GM12878 (cell line): ENCODE measurements around the gene MLST8. TPM values are rescaled to one million over a fixed set of nuclear protein-coding genes. Genes with fewer than 3 reads are reported as not detected.

Source experiments
- ATAC-seq: fragments of 200-7000 bp; cut with Tn5 transposase; 3 replicates; pipeline ENCODE4 v1.9.1; 2020; ENCODE audit warnings: mild to moderate bottlenecking, moderate library complexity
- BruUV-seq: library from RNA; stranded (reverse); fragments of 400-500 nt; replicated peaks from 2 replicates; lab custom pipeline; 2021; lab: Mats Ljungman, UMichigan
- CTCF ChIA-PET: fragments of 300-600 bp; sonication (Branson Sonifier 250); formaldehyde crosslinking; extraction: SDS; loops from one replicate; lab custom pipeline; 2021; ENCODE audit warnings: inconsistent platforms; lab: Yijun Ruan, JAX
- POLR2A ChIA-PET: fragments of 350-600 bp; formaldehyde crosslinking; extraction: SDS; loops from one replicate; lab custom pipeline; 2021; ENCODE audit warnings: inconsistent platforms; lab: Charles Lee
- RAD21 ChIA-PET: fragments of 300-600 bp; sonication (Branson Sonifier 250); formaldehyde crosslinking; loops from one replicate; lab custom pipeline; 2023; ENCODE audit warnings: antibody characterized with exemption; ENCODE audit not compliant: unreplicated experiment; lab: Charles Lee
- SMC1A ChIA-PET: fragments of 300-600 bp; sonication (Branson Sonifier 250); formaldehyde crosslinking; loops from one replicate; lab custom pipeline; 2023; ENCODE audit not compliant: unreplicated experiment, uncharacterized antibody; lab: Charles Lee
- DNase-seq: peaks from one replicate; pipeline ENCODE4 v3.0.0-alpha.2; 2011; ENCODE audit warnings: low read depth, low spot score
- FAIRE-seq: peaks from 3 replicates; lab custom pipeline; 2011; peaks lifted over from hg19 to GRCh38; lab: Jason Lieb, UNC
- H2AFZ ChIP-seq: 2 replicates; pipeline ENCODE4 v1.6.0; 2011; ENCODE audit warnings: low read depth, low read length, control low read depth; ENCODE audit not compliant: control insufficient read depth
- H3K27ac ChIP-seq: 2 replicates; pipeline ENCODE4 v1.5.1; 2011; ENCODE audit warnings: control low read depth; ENCODE audit not compliant: control insufficient read depth, insufficient read depth
- H3K27me3 ChIP-seq, 2 experiments: replicated peaks in 1 of 2; 2 replicates each; pipeline versions ENCODE4 v1.6.0 to v1.6.1; 2011; ENCODE audit warnings: low read length in 1 of 2; ENCODE audit not compliant: control insufficient read depth in 2 of 2, insufficient read depth in 2 of 2
- H3K36me3 ChIP-seq, 2 experiments: 2 replicates each; pipeline ENCODE4 v1.5.1; 2011; ENCODE audit warnings: low read length in 1 of 2; ENCODE audit not compliant: control insufficient read depth in 2 of 2, insufficient read depth in 2 of 2
- H3K4me1 ChIP-seq: 2 replicates; pipeline ENCODE4 v1.6.1; 2011; ENCODE audit warnings: mild to moderate bottlenecking, low read length, moderate library complexity, mixed read lengths; ENCODE audit not compliant: control insufficient read depth, insufficient read depth
- H3K4me2 ChIP-seq: 2 replicates; pipeline ENCODE4 v1.6.0; 2011; ENCODE audit warnings: control low read depth; ENCODE audit not compliant: control insufficient read depth, insufficient read depth
- H3K4me3 ChIP-seq: fragments of 200-600 bp; sonication (generic); 2 replicates; pipeline ENCODE4 v1.5.1; 2016
- H3K79me2 ChIP-seq: 2 replicates; pipeline ENCODE4 v1.6.0; 2011; ENCODE audit warnings: low read length; ENCODE audit not compliant: control insufficient read depth, insufficient read depth
- H3K9ac ChIP-seq: 2 replicates; pipeline ENCODE4 v1.8.0; 2011; ENCODE audit warnings: low read length, control low read depth, mixed read lengths; ENCODE audit not compliant: control insufficient read depth, insufficient read depth
- H3K9me3 ChIP-seq: replicated peaks from 3 replicates; pipeline ENCODE4 v1.5.1; 2011; ENCODE audit warnings: mild to moderate bottlenecking, low read length; ENCODE audit not compliant: control insufficient read depth, insufficient read depth
- H4K20me1 ChIP-seq: 2 replicates; pipeline ENCODE4 v1.6.0; 2011; ENCODE audit not compliant: control insufficient read depth, insufficient read depth
- CBX5 ChIP-seq: sonication (generic); IDR thresholded peaks from 2 replicates; pipeline ENCODE4 v1.6.1; 2016; ENCODE audit warnings: low read depth, moderate library complexity, mild to moderate bottlenecking, inconsistent platforms
- FOS ChIP-seq: IDR thresholded peaks from 3 replicates; pipeline ENCODE4 v1.6.1; 2011; ENCODE audit warnings: borderline replicate concordance; ENCODE audit not compliant: insufficient read length; ENCODE audit errors: extremely low read depth
- HDAC2 ChIP-seq: fragments of 200-600 bp; sonication (generic); IDR thresholded peaks from 2 replicates; pipeline ENCODE4 v1.6.1; 2017
- SMAD1 ChIP-seq: fragments of 450-650 bp; IDR thresholded peaks from 2 replicates; pipeline ENCODE4 v1.6.1; 2018; ENCODE audit warnings: mild to moderate bottlenecking, low read depth; ENCODE audit not compliant: partially characterized antibody
- ZBED1 ChIP-seq: IDR thresholded peaks from 2 replicates; pipeline ENCODE4 v1.6.1; 2016; ENCODE audit warnings: borderline replicate concordance
- ZNF622 ChIP-seq: fragments of 450-650 bp; IDR thresholded peaks from 2 replicates; pipeline ENCODE4 v1.6.1; 2017; ENCODE audit warnings: mild to moderate bottlenecking, inconsistent platforms
- WGBS: methylation state at CpG from one replicate; pipeline ENCODE4 v1.1.6; 2016; ENCODE audit warnings: low lambda C conversion rate; ENCODE audit not compliant: insufficient replicate concordance, insufficient coverage; ENCODE audit errors: missing lambda C conversion rate; 5-methylcytosine and 5-hydroxymethylcytosine counted together
- in situ Hi-C: fragments of 300-500 bp; cut with MboI; formaldehyde crosslinking; loops from 9 replicates; pipeline ENCODE4 v1.14.3; 2018; ENCODE audit warnings: mixed read lengths
- intact Hi-C: fragments of 100-400 bp; cut with micrococcal nuclease; formaldehyde crosslinking; loops from one replicate; pipeline ENCODE4 v1.14.2; 2022; ENCODE audit not compliant: unreplicated experiment
- polyA plus RNA-seq, 11 experiments: library from polyadenylated mRNA; depleted of rRNA in 4 of 11; unstranded in 6 of 11; stranded (reverse) in 5 of 11; fragments of >200 nt; fragmentation: Nextera tagmentation in 4 of 11; fragmentation: Illumina TruSeq in 1 of 11; extraction: Ambion mirVana in 4 of 11; extraction: Trizol in 1 of 11; gene quantifications; 1 replicate in 1 of 11; 2 replicates in 10 of 11; pipeline versions ENCODE4 v1.2.1 to v1.2.3, GENCODE V29; 2011 to 2016; ENCODE audit warnings: inconsistent platforms in 2 of 11, missing spikeins in 2 of 11, low read depth in 1 of 11
- total RNA-seq, 4 experiments: library from RNA; depleted of rRNA in 3 of 4; stranded (reverse); fragments of >200 nt in 3 of 4; fragmentation: Illumina TruSeq in 1 of 4; extraction: Trizol in 1 of 4; gene quantifications; 2 replicates each; pipeline versions ENCODE4 v1.2.1 to v1.2.3, GENCODE V29; 2013 to 2021
- TF ChIP-seq, protein P1 (sequence below): IDR thresholded peaks from 2 replicates; pipeline ENCODE4 v1.6.1; 2012; ENCODE audit warnings: improper control_type of control experiment, low read depth, low read length; ENCODE audit not compliant: insufficient replicate concordance

The MLST8 gene
- total and polyA plus RNA-seq, 10 of the 15 experiments (the other 5 are each of a cell fraction or from before 2014, with no cell fraction given) = 1.0 to 114 (median 64.2) TPM

DNA sequence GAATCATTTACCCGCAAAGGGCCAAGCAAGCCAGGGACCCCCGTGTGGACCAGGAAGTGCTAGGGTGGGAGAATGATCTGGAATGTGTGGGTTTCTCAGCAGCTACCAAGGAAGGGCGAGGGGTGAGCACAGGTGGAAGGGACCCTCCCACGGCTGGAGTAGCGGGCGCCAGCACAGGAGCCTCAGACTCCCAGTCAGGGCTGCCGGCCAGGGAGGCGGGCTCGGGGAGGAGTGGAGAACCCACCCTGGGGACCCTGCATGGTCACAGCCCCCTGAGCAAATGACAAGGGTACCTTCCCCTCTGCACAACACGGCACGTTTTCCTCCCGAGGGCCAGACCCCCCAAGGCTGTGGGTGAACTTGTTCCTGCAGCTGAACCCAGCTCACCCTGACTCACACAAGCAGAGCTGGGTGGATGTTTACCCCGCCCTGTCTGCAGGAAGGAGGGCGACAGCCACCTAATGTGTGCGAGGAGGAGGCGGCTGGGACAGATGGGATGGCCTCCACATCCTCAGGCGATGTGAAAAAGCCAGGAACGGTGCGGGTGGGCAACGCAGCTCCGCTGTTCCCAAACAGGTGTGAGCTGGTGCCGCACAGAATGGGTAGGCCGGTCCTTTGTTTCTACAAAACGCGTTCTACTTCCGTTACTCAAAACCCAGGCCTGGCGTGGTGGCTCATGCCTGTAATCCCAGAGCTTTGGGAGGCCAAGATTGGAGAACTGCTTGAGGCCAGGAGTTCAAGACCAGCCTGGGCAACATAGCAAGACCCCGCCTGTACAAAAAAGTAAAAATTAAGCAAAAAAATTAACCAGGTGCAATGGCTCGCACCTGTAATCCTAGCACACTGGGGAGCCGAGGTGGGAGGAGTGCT is 39.9 kb downstream of the MLST8 start (continued):
- no peak for TF ChIP-seq FOS
- TF ChIP-seq SMAD1 = no peak
- no peak for TF ChIP-seq ZNF622
- TF ChIP-seq ZBED1 = no peak
- TF ChIP-seq, protein P1, sequence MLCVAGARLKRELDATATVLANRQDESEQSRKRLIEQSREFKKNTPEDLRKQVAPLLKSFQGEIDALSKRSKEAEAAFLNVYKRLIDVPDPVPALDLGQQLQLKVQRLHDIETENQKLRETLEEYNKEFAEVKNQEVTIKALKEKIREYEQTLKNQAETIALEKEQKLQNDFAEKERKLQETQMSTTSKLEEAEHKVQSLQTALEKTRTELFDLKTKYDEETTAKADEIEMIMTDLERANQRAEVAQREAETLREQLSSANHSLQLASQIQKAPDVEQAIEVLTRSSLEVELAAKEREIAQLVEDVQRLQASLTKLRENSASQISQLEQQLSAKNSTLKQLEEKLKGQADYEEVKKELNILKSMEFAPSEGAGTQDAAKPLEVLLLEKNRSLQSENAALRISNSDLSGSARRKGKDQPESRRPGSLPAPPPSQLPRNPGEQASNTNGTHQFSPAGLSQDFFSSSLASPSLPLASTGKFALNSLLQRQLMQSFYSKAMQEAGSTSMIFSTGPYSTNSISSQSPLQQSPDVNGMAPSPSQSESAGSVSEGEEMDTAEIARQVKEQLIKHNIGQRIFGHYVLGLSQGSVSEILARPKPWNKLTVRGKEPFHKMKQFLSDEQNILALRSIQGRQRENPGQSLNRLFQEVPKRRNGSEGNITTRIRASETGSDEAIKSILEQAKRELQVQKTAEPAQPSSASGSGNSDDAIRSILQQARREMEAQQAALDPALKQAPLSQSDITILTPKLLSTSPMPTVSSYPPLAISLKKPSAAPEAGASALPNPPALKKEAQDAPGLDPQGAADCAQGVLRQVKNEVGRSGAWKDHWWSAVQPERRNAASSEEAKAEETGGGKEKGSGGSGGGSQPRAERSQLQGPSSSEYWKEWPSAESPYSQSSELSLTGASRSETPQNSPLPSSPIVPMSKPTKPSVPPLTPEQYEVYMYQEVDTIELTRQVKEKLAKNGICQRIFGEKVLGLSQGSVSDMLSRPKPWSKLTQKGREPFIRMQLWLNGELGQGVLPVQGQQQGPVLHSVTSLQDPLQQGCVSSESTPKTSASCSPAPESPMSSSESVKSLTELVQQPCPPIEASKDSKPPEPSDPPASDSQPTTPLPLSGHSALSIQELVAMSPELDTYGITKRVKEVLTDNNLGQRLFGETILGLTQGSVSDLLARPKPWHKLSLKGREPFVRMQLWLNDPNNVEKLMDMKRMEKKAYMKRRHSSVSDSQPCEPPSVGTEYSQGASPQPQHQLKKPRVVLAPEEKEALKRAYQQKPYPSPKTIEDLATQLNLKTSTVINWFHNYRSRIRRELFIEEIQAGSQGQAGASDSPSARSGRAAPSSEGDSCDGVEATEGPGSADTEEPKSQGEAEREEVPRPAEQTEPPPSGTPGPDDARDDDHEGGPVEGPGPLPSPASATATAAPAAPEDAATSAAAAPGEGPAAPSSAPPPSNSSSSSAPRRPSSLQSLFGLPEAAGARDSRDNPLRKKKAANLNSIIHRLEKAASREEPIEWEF = no peak
- no peak for TF ChIP-seq HDAC2
- TF ChIP-seq, all 136 proteins: peak for 0

- H3K9ac ChIP-seq = no peak overlapping the region
- ChIA-PET RAD21 (no interaction called here), SMC1A (no interaction called here), POLR2A (interaction anchor here (1.2 kb wide), 1 partner anchor 16 kb away, joined by 3 read pairs; no protein-coding TSS in a partner anchor), CTCF (no interaction called here)
- FAIRE-seq = no peak
- no peaks in the 10 kb centered on the region for H3K27me3 ChIP-seq
- no peak for ATAC-seq
- H3K79me2 ChIP-seq = peaks cover 13% of the 10 kb centered on the region
- H3K36me3 ChIP-seq = peaks cover 0 to 22% of the 10 kb centered on the region in 2 experiments; a peak in 2 of 4 replicates
- intact Hi-C loops (no loop called here), in situ Hi-C loops (no loop called here)
- no peak for TF ChIP-seq CBX5
- no peak overlapping the region for H3K4me3 ChIP-seq
- H3K4me1 ChIP-seq = peaks cover 6% of the 10 kb centered on the region; the same call in 1 of the 2 replicates
- no peak for DNase-seq
- no peaks in the 10 kb centered on the region for H3K9me3 ChIP-seq
- no peak overlapping the region for H3K4me2 ChIP-seq
- WGBS = 91% methylated on average over 18 of the region's 18 CpGs
- H2AFZ ChIP-seq = no peak overlapping the region
- BruUV-seq = no TSS peak
- no peaks in the 10 kb centered on the region for H4K20me1 ChIP-seq
- no peak overlapping the region for H3K27ac ChIP-seq
Measured at GRCh38 chr16:2246301-2246885, 41.1 kb downstream of the MLST8 start.
